HG03439 (cell line): ENCODE data around the gene MDM2.
A peak's percentile ranks its signal among the peaks of the same experiment; 100 is the strongest.

Experiments
- ATAC-seq: cut with Tn5 transposase; IDR thresholded peaks from one replicate; pipeline ENCODE4 v1.9.1; 2021; ENCODE audit warnings: mild to moderate bottlenecking, moderate library complexity; ENCODE audit not compliant: unreplicated experiment

MDM2 gene

GRCh38 chr12:68807576-68808387 lies at the start of gene MDM2:
Gene MDM2, plus strand, starts transcription at chr12:68808177. Its CDS starts 301 bp downstream, at chr12:68808478.
- ATAC-seq = peak; percentile 73

- no peak for ATAC-seq
Measured at GRCh38 chr12:68759852-68760251, 48.1 kb upstream of the MDM2 start.

- ATAC-seq = no peak
Measured at GRCh38 chr12:68760806-68761441, 47.1 kb upstream of the MDM2 start.

- ATAC-seq = no peak
Measured at GRCh38 chr12:68761442-68761812, 46.5 kb upstream of the MDM2 start.

DNA sequence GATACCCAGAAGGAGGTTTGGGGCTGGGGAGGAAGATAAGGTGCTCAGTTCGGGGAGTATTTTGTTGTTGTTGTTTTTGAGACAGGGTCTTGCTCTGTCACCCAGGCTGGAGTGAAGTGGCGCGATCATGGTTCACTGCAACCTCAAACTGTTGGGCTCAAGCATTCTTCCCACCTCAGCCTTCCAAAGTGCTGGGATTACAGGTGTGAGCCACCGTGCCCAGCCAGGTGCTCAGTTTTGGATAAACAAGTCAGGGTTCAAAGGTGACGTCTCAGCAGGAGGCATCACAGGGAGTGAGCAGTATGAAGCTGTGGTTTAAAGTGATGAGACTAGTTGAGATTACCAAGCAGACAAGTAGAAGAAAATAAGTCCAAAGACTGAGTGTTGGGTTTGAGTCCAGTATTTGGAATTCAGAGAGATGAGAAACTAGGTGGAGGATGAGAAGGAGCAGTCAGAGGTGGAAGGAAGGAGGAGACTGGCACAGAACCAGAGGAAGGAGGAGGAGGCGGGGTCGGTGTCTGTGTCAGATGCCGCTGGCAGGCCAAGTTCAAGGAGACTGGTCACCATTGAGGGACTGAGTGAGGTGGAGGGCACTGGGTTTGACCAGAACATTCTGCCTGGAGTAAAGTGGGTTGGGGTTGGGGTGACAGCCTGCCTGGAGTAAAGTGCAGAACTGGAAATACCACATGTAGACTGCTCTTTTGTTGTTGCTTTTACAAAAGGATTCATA lies 45.9 kb upstream of the MDM2 start:
- ATAC-seq = no peak

GRCh38 chr12:68762691-68763090 lies 45.3 kb upstream of the MDM2 start:
- no peak for ATAC-seq

GRCh38 chr12:68765696-68766095 lies 42.3 kb upstream of the MDM2 start:
- ATAC-seq = no peak

DNA sequence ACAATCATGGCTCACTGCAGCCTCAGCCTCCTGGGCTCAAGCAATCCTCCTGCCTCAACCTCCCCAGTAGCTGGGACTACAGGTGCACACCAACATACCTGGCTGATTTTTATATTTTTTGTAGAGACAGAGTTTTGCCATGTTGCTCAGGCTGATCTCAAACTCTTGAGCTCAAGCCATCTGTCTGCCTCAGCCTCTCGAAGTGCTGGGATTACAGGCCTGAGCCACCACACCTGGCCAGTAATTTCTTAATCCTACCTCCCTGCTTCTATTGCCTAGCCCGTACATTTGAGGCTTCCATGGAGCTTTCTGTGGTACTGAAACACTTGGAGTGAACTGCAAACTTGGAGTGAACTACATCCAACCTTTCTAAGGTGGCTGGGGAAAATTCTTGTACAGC lies 41.3 kb upstream of the MDM2 start:
- ATAC-seq = no peak

GRCh38 chr12:68767191-68767590 lies 40.8 kb upstream of the MDM2 start:
- ATAC-seq = no peak

- ATAC-seq = no peak
Measured at GRCh38 chr12:68768431-68768939, 39.5 kb upstream of the MDM2 start.

DNA sequence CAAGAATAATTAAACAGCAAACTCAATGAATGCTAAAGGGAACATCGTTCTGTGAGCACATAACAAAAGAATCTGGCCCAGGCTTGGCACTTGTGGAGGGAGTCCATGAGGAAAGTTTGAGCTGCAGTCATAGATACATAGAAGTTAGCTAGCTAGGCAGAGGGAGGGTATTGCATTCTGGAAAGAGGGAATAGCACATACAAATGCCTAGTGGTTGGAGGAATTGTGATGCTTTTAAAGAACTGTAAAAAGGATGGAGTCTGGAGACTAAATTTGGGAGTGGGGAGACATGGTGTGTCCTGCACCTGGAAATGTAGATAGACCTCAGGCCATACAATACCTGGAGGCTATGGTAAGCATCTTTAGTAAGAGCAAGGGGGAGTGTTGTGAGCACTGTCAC lies 38.0 kb upstream of the MDM2 start:
- ATAC-seq = no peak

DNA sequence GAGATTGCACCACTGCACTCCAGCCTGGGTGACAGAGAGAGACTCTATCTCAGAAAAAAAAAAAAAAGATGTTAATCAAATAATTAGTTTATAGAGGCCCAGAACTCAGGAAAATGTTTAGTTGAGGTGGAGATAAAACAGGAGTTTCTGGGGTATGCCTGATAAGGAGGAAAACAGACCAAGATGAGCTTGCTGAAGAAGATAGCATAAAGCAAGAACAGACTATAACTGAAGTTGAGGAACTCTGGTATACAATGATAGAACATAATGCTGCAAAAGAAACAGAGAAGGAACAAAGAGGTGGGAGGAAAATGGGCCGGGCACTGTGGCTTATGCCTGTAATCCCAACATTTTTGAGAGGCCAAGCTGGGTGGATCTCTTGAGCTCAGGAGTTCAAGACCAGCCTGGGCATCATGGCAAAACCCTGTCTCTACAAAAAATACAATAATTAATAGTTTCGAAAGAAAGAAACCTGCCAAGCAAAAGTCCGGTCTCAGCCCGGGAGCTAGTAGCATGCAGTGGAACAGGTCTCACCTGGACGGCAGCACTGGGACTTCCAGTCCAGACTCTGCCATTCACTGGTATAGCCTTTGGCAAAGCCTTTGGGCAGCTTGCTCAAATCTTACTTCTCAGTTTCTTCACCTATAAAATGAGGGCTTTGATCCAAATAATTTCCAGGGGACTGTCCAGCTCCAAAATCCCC lies 36.6 kb upstream of the MDM2 start:
- no peak for ATAC-seq

DNA sequence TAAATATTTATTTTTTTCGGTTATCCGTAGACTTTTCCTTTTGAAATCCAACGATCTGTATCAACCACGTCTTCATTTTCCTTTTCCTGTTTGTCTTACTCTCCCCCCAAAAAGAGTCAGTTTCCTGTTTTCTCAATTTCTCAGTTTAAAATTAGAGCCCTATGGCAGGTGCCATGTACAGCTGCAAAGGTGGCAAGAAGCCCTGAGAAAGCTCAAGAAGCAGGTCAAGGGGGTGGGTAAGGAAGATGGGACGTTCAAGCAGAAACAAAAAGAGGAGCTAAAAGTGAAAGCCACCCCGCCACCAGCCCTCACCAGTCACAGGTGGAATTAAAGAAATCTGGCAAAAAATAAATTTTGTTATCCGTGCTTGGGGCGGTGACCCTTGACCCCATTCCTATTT lies 35.3 kb upstream of the MDM2 start:
- ATAC-seq = no peak

GRCh38 chr12:68773582-68773981 lies 34.4 kb upstream of the MDM2 start:
- no peak for ATAC-seq

- no peak for ATAC-seq
Measured at GRCh38 chr12:68775121-68775630, 32.8 kb upstream of the MDM2 start.

DNA sequence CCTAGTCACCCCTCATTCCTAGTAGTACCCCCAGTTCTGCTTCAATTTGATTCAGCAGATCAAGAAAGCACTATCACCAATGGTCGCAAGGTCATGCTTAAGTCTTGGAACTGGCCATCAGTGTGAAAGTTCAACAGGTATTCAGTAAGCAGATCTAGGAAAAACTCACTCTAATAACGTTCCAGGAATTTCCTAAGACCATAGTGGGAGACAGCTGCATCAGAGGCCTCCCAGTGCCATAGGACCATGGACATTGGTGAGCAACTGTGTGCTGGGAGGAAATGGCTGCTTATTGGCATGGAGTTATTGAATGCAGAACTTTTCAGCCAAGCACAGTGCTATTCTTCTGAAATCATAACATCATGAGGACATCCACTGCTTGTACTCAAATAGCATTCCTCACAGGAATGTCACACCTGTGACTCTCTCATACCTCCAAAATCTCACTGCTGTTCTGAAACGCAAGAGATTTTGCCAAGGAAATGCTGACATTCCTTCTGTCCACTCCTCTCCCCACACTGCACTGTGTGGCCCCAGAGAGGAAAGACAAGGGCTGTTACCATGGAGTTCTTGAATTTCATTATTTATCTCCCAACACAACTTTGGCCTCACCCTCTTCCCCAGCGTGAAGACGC lies 30.9 kb upstream of the MDM2 start:
- ATAC-seq = no peak

DNA sequence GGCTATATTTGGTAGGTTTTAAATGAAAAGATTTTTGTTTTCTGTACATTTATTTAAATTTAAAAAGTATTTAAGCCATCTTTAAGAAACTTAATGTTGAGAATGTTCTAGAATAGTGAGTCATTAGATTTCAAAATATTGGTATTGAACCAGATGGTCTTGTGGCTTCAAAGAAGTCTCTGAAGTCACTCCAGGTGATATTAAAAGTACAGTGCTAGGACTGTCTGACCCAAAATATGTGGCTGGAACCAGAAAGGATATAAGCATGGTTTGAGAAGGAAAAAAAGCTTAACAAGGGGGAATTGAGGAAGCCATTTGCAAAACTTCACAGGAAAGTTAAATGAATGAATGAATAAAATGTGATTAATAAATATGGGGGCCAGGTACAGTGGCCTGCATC lies 28.7 kb upstream of the MDM2 start:
- ATAC-seq = no peak

DNA sequence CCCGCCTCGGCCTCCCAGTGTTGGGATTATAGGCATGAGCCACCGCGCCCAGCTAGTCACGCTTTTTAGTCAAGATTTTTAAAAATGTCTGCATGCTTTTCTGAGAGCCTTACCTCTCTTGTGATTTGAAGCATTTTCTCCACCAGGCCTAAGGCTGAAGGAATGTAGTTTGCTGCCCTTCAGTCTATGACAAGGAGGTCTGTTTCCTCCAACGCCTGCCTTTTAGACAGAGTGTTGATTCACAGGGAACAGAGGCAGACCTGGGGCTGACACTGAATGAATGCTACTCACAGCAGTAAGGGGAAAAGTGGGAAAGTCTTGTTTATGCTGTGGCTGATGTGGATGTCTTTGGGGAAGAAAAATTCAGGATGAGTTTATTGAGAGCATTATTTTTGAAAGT lies 27.2 kb upstream of the MDM2 start:
- no peak for ATAC-seq

- ATAC-seq = no peak
Measured at GRCh38 chr12:68781728-68782127, 26.2 kb upstream of the MDM2 start.

- ATAC-seq = no peak
Measured at GRCh38 chr12:68784015-68784414, 24.0 kb upstream of the MDM2 start.
